Right hindlimb (tissue), 1 donor: ENCODE data around the gene LMNTD1.
"Not testable (repeated sequence)": the region's sequence is repeated elsewhere in the genome, so short reads cannot be mapped to it uniquely, and the experiment has no call there.

Source experiments
- DNase-seq: peaks from one replicate; pipeline ENCODE4 v3.0.0-alpha.2; 2018

LMNTD1 gene

GRCh38 chr12:25488956-25489870 lies 63.9 kb downstream of the LMNTD1 start:
- DNase-seq, result not testable (repeated sequence)

- DNase-seq, result no peak
Measured at GRCh38 chr12:25482625-25483024, 70.5 kb downstream of the LMNTD1 start.

- DNase-seq, result no peak
Measured at GRCh38 chr12:25480145-25480544, 72.9 kb downstream of the LMNTD1 start.

GRCh38 chr12:25477217-25477616 lies 75.9 kb downstream of the LMNTD1 start:
- no peak for DNase-seq

- DNase-seq, result no peak
Measured at GRCh38 chr12:25472453-25472852, 80.6 kb downstream of the LMNTD1 start.

- DNase-seq, result no peak
Measured at GRCh38 chr12:25469861-25470260, 83.2 kb downstream of the LMNTD1 start.

- no peak for DNase-seq
Measured at GRCh38 chr12:25469368-25469767, 83.7 kb downstream of the LMNTD1 start.

GRCh38 chr12:25463521-25463920 lies 89.6 kb downstream of the LMNTD1 start:
- DNase-seq, result no peak

GRCh38 chr12:25463005-25463404 lies 90.1 kb downstream of the LMNTD1 start:
- DNase-seq, result no peak

- DNase-seq, result no peak
Measured at GRCh38 chr12:25459541-25459951, 93.5 kb downstream of the LMNTD1 start.

GRCh38 chr12:25458047-25458552 lies 95.0 kb downstream of the LMNTD1 start:
- DNase-seq, result no peak

- no peak for DNase-seq
Measured at GRCh38 chr12:25456474-25456873, 96.6 kb downstream of the LMNTD1 start.

- DNase-seq, result no peak
Measured at GRCh38 chr12:25455696-25456095, 97.4 kb downstream of the LMNTD1 start.

- no peak for DNase-seq
Measured at GRCh38 chr12:25449007-25449406, 104.1 kb downstream of the LMNTD1 start.

GRCh38 chr12:25447046-25447445 lies 106.0 kb downstream of the LMNTD1 start:
- DNase-seq, result no peak

GRCh38 chr12:25438638-25439037 lies 114.4 kb downstream of the LMNTD1 start:
- no peak for DNase-seq

- DNase-seq, result peak; percentile 34
Measured at GRCh38 chr12:25436206-25437030, 116.7 kb downstream of the LMNTD1 start.

- DNase-seq, result no peak
Measured at GRCh38 chr12:25435431-25435830, 117.7 kb downstream of the LMNTD1 start.

GRCh38 chr12:25434515-25434914 lies 118.6 kb downstream of the LMNTD1 start:
- DNase-seq, result no peak

GRCh38 chr12:25433581-25434325 lies 119.3 kb downstream of the LMNTD1 start:
- DNase-seq, result no peak

GRCh38 chr12:25433024-25433423 lies 120.1 kb downstream of the LMNTD1 start:
- no peak for DNase-seq

GRCh38 chr12:25427337-25428249 lies 125.5 kb downstream of the LMNTD1 start:
- no peak for DNase-seq
